Forelimb muscle (tissue), 1 donor: Measurements from ENCODE around the gene CDKL1. TPM values are rescaled to one million over a fixed set of nuclear protein-coding genes. Genes with fewer than 3 reads are reported as not detected.
"Not testable (repeated sequence)": the region's sequence is repeated elsewhere in the genome, so short reads cannot be mapped to it uniquely, and the experiment has no call there.

Experiments used
- DNase-seq: peaks from one replicate; pipeline ENCODE4 v3.0.0-alpha.2; 2013; ENCODE audit warnings: low read depth
- polyA plus RNA-seq: library from polyadenylated mRNA; unstranded; fragments of 120-200 nt; gene quantifications from one replicate; pipeline ENCODE4 v1.2.1, GENCODE V29; 2013; ENCODE audit not compliant: insufficient read length

The CDKL1 gene
- polyA plus RNA-seq, 1 donor = 3.7 TPM

DNA sequence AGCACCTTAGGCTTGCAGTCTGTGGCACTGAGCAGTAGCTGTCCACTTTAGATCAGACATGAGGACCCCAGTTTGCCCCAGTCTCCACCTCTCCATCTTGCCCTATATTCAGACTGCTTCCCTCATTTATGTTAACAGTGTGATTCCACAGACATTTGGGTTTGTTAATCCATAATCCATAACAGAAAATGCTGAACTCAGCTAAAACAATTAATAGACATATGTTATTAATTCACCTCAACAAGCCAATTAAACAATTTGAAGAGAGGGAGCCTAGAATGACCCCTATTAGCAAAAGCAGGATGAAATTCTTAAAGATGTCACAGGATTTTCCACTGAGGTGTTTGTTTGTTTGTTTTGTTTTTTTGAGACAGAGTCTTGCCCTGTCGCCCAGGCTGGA is 9.1 kb downstream of the CDKL1 start:
- no peak for DNase-seq

DNA sequence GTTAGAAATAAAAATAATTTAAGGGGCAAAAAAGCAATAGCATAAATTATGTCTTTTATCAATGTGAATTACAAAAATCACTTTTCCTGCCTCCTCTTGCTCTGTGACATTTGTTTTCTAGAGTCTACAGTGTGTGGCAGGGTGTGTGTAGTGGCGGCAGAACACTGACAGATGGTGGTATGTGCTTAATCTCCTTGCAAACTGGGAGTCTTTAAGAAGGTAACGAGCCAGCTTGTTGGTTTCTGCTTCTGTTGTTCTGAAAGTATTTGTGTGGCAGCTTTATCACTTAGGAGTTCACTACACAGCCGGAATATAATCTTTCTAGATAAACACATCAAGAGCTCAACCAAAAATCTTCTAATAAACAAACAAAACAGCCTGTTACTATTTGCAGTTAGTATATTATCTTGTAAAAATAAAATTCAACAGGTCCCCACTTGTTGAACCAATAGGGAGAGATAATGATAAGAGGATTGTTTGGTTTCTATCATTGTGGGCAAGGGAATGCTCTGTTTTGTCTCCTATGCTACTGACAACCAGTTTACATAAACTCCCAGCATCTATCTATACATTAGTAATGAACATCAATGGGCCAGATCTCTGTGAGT is 13.0 kb downstream of the CDKL1 start:
- no peak for DNase-seq

DNA sequence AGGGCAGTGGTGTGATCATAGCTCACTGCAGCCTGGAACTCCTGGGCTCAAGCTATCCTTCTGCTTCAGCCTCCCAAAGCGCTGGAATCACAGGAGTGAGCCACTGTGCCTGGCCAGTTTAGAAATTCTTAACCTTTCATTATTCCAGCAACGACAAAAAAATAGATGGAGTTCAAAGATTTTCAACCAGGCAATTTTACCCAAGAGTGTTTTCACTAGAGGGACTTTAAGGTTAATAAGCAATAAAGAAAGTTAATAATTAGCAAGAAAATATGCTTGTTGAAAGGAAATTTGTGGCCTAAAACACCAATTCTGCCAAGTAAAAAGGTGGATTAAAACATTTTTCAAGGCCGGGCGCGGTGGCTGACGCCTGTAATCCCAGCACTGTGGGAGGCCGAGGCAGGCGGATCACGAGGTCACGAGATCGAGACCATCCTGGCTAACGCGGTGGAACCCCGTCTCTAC is 14.8 kb downstream of the CDKL1 start:
- DNase-seq = no peak

DNA sequence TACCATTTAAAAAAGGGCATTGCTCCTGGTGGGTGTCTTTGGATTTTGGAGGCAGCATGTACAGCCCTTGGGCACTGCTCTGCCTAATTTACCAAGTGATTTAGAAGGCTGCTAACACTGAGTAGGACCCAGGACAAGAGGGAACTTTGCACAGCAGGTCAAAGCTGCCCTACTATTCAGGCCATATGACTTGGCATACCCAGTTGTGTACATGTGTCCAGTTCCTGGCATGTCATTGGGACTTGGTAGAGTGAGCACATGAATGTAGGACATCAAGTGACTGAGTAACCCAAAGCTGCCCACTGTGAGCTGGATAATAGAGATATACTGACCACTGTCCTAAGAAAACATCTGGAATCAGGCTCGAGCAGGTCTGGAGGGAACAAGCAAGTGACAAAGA is 15.7 kb downstream of the CDKL1 start:
- DNase-seq = no peak

DNA sequence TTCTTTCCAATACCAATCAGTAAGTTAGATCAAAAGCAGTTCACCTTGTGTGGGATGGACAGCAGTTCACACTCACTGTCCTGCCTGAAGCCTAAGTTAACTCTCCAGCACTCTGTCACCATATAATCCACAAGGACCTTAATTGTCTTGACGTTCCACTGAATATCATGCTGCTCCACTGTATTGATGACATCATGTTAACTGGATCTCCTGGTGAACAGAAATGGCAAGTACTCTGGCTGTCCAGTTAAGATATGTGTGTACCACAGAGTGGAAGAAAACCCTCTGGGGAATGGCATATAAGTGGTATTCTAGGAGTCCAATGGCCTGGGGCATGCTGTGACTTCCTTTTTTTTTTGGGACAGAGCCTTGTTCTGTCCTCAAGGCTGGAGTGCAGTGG is 16.2 kb downstream of the CDKL1 start:
- DNase-seq = no peak

DNA sequence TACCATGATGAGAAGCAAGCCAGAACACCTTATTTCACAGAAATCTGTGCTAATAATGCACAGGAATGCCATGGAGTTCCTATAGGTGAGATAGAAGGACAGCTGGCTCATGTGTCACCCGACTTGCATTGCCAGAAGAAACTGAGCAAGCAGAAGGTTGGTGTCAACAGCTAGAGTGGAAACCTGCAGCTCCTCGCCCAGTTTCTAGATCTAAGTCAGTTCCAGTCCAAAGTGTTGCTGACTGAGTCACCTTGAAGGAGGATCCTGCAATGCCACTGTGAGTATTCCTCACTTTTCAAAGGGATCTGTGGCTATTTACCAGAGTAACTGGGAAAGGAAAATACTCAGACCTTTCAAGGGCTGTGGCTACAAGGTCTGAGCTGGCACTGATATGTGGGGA is 17.1 kb downstream of the CDKL1 start:
- DNase-seq = no peak

DNA sequence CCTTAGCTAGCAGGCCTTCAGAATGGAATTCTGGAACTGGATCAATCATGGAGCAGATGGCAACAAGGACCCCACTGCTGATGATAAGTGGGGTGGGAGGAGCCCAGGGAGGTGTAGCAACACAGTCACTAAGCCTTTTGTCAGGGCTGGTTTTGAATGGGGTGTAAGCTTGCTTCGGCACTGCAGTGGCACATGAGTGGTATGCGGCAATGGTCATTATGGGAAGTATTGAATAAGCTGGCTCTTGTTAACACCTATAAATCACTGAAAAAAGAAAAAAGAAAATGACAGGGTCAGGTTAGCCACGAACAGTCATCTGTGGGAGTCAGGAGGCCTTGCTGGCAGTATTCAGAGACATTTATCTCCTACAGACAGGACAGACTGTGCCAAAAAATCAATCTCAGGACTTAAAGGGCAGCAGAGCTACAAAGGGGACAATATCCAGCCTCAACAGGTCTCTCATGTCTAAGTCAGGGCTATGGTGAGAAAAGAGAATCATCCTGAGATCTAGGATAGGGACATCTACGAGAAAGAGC is 19.1 kb downstream of the CDKL1 start:
- no peak for DNase-seq

DNA sequence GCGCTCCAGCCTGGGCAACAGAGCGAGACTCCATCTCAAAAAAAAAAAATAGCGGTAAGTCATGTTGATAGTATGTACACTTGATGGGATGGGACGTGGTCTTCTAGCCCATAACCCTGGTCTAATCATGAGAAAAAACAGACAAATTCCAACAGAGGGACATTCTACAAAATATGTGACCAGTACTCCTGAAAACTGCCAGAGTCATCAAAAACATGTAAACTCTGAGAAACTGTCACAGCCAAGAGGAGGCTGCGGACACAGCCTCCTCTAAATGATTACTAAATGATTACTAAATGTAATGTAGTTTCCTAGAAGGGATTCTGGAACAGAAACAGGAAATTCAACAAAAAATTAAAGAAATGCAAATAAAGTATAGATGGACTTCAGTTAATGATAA is 20.9 kb downstream of the CDKL1 start:
- no peak for DNase-seq

DNA sequence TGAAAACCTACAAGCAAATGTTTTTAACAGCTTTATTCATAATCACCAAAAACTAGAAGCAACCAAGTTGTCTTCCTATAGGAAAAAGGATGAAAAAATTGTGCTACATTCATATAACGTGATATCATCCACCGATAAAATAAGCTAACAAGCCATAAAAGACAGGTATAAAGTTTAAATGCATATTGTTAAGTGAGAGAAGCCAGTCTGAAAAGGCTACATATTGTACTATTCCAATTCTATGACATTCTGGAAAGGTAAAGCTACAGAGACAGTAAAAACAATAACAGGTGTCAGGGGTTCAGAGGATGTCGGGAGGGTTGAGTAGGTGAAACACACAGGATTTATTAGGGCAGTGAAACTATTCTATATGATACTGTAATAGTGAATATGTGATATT is 22.7 kb downstream of the CDKL1 start:
- no peak for DNase-seq

DNA sequence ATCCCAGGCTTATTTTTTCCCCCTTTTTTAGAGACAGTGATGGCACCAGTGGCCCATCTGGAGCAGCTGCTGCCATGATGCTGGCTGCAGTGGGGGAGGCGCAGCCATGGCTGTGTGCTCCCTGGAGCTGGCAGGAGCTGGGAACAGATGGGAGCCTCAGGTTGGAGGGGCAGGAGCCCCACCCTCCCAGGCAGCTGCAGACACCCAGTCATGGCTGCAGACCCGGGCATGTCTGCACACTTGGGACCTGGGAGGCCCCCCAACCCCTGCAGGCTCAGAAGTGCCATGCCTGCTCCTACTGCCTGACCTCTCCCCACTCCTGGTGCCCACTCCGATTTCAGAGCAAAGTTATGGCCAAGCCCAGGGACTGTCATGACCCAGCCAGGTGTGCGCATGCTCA is 25.1 kb downstream of the CDKL1 start:
- DNase-seq = no peak

DNA sequence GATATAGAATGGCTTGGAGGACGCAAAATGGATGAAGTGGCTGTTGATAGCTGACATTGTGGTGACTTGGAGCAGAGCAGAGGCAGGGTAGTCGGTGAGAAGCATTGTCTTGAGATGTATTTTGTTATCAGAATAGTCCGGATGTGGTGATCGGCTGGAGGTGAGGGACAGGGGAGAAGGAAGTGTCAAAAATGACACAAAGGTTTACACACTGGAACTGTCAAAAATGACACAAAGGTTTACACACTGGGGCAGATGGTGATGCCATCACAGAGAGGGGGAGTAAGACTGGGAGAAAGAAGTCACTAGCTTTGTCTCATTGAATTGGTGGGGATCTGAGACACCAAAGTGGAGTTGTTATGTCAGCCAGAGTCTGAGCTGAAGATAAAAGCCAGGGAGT is 30.1 kb downstream of the CDKL1 start:
- no peak for DNase-seq

DNA sequence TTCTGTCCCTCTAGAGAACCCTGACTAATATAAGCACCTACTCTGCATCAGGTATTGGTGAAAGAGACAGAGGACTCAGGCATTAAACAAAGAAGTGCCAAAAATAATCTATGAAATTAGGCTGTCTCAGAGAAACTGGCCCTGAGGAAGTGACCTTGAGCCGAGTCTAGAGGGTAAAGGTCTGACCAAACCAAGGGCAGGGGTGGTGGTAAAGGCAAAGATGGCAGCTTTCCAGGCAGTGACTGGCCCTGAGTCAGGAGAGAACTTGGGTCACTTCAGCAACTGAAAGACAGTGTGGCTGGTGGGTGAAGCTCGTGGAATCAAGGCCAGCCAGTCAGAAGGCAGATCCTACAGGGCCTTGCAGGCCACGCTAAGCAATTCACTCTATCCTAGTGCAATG is 30.6 kb downstream of the CDKL1 start:
- DNase-seq = no peak

DNA sequence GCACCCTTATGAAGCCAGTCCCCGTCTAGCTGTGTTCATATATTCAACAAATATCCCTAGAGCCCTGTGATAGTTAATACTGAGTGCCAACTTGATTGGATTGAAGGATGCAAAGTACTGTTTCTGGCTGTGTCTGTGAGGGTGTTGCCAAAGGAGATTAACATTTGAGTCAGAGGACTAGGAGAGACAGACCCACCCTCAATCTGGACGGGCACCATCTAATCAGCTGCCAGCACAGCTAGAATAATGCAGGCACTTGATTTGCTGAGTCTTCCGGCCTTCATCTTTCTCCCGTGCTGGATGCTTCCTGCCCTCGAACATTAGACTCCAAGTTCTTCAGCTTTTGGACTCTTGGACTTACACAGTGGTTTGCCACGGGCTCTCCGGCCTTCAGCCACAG is 31.1 kb downstream of the CDKL1 start:
- DNase-seq = not testable (repeated sequence)

DNA sequence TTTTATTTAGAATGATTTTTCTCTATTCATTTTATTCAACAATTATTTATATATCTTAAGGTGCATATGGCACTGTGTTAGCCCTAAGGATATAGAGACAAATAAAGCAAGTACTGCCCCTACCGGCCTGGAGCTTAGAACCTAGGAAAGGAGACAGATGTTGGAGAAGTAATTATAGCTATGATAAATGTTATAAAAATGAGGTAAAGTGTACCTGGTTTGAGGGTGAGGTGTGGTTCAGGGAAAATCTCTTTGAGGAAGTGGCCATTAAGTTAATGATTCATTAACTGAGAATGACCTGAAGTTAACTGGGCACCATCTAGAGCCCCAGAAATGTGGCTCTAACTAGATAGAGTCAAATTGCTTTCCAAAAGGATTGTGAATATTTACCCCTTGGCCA is 31.9 kb downstream of the CDKL1 start:
- DNase-seq = no peak

DNA sequence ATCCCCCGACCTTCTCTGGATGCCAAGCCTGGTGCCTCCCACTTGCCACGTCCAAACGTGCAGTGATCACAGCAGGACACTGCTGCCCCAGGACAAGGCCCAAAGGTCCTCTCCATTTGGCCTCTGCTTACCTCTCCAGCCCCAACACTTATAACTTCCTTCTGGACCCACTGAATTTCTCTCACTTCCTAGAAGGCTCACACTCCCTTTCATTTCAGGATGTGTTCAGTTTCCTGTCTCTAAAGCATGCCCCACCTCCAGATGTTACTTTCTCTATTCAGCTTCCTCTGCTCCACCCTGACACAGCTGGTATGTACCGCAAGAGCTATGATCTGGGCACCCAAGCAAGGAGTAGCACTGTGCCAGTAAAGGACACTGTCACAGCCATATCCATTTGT is 33.0 kb downstream of the CDKL1 start:
- DNase-seq = no peak

DNA sequence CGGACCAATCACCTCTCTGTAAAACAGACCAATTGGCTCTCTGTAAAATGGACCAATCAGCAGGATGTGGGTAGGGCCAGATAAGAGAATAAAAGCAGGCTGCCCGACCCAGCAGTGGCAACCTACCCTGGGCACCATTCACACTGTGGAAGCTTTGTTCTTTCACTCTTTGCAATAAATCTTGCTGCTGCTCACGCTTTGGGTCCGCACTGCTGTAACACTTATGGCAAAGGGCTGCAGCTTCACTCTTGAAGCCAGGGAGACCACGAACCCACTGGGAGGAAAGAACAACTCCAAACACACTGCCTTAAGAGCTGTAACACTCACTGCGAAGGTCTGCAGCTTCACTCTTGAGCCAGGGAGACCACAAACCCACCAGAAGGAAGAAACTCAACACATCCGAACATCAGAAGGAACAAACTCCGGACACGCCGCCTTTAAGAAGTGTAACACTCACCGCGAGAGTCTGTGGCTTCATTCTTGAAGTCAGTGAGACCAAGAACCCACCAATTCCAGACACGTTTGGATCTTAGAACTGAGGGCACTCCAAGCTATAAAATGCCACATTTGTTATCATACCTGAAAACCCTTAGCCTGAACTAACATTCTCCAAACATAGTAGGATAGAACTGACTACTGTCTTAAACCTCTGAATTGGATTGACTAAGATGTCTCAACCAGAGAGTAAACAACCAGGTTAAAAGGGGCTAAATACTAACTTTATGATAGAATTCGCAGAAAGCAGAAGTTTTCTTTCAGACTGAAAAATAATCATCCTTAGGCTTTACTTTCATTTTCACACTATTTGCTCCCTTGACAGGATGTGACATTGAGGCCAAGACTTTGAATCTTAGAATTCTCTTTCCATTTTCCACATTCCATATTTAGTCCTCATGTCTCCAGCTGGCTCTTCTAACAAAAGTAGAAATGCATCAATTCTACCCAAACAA is 33.6 kb downstream of the CDKL1 start:
- DNase-seq = no peak

DNA sequence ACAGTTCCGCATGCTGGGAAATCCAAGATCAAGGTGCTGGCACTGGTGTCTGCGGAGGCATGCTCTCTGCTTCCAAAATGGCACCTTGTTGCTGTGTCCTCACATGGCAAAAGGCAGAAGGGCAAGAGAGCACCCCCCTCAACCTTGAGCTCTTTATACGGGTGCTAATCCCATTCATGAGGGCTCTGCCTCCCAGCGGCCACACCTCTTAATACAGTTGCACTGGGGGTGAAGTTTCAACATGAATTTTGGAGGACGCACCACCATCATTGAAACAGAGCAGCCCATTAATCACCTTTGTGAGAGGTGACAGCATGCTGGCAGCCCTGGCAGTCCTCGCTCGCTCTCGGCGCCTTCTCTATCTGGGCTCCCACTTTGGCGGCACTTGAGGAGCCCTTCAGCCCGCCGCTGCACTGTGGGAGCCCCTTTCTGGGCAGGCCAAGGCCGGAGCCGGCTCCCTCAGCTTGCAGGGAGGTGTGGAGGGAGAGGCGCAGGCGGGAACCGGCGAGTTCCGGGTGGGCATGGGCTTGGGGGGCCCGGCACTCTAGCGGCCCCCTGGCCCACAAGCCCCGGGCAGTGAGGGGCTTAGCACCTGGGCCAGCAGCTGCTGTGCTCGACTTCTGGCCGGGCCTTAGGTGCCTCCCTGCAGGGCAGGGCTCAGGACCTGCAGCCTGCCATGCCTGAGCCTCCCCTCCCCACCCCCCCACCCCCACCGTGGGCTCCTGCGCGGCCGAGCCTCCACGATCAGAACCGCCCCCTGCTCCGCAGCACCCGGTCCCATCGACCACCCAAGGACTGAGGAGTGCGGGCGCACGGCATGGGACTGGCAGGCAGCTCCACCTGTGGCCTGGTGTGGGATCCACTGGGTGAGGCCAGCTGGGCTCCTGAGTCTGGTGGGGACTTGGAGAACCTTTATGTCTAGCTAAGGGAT is 34.9 kb downstream of the CDKL1 start:
- DNase-seq = not testable (repeated sequence)

DNA sequence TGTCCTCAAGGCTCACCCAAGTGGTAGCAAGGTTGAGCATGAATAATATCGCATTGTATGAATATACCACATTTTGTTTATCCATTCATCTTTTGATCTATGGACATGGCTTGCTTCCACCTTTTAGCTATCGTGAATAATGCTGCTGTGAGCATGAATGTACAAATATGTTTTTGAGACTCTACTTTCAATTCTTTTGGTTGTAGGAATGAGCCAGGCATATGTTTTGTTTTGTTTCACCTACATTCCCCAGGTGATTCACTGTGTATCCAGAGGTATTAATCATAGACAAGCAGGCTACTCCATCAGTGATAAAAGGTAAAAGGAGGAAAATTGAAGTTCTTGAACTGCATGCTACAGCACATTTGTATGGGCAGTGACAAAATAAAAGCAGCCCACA is 35.8 kb downstream of the CDKL1 start:
- DNase-seq = no peak

DNA sequence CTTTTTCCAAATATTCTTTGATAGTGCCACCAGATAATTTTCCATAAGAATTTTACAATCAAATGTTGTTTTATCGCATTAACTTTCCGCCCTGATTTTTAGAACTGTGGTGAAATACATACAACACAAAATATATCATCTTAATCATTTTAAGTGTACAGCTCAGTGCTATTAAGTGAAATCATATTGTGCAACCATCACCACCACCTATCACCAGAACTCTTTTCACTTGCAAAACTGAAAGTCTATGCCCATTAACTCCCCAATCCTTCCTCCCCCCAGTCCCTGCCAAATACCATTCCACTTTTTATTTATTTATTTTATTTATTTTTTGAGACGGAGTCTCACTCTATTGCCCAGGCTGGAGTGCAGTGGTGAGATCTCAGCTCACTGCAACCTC is 36.6 kb downstream of the CDKL1 start:
- no peak for DNase-seq

DNA sequence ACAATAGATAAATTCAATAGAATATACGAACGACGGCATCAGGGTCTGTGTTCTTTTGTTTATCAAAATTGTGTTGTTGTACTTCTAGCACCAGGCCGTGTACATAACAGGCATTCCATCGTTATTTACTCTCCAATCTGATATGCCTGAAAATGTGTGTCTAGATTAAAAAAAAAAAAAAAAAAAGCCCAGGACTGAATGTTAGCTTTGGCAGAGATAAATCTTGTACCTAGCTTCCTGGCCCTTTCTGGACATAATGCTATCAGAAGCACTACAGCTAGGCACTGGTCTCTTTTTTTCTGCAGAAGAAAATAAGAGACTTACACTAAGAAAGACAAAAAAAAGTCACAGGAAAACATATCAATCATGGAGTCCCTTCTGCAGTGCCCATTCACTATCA is 37.0 kb downstream of the CDKL1 start:
- DNase-seq = no peak

DNA sequence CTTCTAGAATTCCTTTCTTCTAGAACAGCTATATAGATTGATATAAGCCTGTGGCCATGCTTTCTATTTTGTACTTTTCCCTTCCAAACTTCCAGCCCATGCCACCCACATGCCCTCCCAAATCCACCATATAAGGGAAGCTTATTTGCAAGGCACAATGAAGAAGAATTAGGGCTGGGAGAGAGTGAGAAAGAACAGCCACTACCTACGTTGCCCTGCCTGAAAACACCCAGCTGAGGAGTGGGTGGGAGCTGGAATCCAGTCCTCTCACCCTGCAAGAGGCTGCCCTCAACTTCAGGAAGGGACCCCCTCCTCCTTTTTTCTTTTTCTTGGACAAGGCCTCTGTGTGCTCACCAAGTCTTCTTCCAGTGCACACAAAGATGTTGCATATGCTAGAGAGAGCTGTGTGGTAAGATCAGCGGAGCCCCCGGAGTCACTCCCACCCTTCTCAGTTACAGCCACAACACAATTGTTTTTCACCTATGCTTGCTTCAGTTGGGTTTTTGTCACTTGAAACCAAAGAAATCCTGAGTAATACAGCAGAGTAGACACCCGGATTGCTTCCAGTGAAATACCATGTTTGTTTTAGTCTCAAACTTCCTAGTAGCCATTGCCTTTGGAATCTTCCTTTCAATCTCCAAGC is 38.8 kb downstream of the CDKL1 start:
- no peak for DNase-seq
